HG03565 (cell line): Measurements from ENCODE around the gene POLR2M.

Experiments used
- ATAC-seq: cut with Tn5 transposase; IDR thresholded peaks from one replicate; pipeline ENCODE4 v1.9.1; 2021; ENCODE audit warnings: mild to moderate bottlenecking, moderate library complexity; ENCODE audit not compliant: unreplicated experiment

POLR2M gene

DNA sequence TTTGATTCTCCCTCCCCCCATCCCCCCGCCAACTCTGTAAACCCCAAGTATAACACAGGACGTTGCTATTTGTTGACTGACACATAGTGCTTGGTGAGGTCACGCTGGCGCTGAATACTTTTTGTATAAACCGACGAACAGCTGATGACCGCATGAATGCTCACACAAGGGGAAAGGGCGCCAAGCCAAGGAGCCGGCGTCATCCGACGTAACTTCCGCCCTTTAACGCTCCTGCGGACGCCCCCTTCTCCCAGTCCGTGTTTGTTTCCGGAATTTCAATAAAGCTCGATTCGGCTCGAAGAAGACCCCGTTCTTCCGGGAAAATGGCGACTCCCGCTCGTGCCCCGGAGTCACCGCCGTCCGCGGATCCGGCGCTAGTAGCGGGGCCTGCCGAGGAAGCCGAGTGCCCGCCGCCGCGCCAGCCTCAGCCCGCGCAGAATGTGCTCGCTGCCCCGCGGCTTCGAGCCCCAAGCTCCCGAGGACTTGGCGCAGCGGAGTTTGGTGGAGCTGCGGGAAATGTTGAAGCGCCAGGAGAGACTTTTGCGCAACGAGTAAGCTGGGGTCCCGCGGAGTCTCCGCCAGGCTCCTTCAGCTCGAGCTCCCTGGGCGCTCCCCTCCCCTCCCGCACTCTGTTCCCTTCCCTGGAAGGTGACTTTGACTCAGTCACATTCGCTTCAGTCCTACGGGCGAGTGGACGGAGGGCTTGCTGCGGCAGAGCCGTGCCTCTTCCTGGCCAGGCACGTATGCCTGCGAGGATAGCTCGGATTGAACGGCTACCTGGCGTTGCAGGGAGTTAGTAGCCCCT, at the start of gene POLR2M:
Gene POLR2M (plus strand): TSS at position 310 of the 805 bp plus-strand sequence. CDS start 129 bp downstream, at position 439.
- peak; percentile 95 for ATAC-seq

DNA sequence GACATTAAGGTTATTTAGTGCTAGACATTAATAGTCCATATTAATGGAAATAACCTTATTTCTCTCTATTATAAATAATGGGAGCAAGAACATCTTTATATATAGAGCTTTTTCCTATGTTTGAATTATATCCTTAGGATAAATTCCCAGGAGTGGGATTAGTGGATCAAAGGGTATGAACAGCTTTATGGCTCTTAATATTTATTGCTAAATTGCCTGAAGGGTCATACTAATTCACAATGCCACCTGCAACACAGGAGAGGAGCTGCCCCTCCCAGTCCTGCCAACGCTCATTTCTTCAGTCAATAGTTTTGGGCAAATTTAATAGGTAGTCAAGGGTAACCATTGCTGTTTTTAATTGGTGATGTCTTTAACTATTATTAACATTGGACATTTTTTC, 48.9 kb upstream of the POLR2M start:
- no peak for ATAC-seq

DNA sequence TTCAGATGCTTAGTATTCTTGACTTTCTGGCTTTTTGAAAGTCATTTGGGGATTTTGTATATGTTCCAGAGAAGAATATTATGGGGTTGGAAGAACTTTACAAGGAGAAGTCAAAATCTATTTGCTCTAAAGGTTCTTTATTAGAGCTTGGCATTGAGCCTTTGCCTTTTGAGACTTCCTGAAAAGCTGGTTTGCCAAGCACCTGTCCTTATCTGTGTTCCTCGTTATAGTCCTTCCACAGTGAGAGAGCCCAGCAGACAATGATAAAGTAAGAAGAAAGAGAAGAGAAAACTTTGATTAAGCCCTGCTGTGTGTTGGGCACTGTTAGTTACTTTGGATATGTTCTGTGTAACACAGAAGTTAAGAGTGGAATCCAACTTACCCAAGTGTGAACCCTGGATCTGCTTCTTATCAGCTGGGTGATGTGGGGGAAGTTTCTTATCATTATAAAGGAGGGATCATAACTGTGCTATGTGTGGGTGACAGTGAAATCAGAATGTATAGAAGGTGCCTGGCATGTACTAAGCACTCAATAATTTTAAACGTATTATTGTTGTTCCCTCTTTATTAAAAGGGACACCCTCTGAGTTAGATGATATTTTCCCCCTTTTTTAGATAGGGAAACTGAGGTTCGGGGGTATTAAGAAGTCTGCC, 44.3 kb upstream of the POLR2M start:
- ATAC-seq = no peak

DNA sequence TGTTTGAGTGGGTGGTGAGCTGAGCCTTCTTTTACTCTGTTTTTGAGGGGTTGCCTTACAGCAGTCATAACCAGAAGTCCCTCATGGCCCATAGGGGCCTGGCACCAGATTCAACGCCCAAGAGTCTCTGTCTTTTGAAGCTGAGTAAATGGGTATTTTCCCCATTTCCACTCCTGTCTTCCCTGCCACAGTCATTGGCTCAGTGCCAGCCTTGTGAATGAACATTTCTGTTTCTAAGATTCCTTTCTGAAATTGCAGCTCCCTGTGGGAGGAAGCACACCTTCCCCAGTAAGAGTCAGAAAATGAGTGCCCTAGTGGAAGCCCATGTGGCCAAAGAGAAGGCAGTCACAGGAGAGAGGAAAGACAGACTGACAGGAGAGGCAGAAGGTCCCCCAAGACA, 43.7 kb upstream of the POLR2M start:
- ATAC-seq = no peak

DNA sequence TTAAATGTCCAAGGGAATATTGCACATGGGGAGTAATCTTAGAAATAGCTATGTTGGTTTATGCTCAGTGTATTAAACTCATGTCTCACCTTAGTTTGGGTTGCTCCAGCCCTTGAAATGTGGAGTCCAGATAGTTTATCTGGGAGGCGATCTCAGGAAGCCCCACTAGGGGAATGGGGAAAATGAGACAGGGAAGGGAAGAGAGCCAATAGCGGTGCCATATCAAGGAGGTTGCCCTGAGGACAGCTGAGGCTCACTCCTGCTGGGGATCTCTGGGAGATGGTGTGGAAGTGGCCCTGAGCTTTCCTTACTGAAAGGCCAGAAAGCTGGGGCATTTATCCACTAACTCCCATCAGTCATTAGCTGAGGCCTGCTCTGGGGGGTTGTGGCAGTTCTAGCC, 43.3 kb upstream of the POLR2M start:
- ATAC-seq = no peak

DNA sequence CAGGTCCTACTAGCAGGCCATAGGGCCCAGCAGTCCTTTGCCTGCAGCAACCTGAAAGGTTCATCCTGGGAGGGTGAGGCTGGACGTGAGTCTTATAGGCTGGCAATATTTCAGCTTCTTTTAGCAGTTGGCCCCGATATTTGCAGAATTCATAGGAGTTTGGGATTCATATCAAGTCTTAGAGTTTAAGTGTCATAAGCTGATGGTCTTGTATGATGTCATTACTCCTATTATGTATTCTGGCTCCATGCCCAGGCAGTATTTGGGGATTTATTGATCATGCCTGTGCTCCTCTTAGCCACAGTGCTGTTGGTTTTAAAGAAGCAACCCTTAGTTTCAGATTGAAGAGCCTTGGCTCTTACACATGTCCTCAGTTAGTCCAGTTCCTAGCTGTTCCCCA, 41.3 kb upstream of the POLR2M start:
- ATAC-seq = no peak

DNA sequence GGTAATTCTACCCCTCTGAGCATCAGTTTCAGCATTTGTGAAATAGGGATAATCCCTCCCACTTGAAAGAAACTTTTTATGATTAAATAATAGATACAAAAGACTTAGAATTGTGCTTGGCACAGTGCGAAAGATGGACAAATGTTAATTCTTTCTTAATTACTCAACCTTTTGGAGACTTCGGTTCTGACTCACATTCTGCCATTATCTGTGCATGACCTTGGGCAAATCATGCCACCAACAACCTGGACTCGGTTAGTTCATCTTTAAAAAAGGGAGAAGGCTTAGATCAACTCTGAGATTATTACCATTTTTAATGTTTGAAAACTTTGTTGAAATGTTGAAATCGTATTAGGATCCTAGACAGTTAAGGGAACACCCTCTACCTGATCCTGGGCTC, 40.6 kb upstream of the POLR2M start:
- no peak for ATAC-seq

DNA sequence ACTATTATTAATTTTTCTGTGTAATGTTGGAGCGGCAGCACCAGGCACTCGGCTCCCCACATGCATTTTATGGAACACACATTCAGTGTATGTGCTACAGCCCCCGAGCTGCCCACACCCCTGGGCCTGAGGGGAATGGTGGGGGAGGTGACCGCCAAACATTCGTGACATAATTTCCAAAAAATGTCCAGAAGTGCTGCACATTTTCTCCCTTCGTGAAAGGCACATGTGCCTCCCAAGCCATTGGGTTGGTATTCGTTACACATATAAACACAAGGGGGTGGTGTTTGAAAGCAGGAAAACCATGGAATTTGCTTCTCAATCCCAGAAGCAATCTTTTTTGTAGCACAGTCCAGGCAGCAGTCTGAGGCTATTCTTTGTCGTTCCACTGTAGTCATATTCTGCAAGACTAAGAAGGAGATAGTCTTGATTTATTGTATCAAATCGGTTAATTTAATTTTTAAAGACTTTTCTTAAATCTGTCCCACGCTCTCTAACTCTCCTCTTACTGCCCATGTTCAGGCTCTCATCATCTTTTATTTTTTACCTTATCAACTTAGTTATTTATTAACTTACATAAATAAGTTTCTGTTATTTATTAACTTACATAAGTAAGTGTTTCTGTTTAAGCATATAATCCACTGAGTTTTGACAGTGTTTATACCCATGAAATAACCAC, 39.2 kb upstream of the POLR2M start:
- no peak for ATAC-seq

DNA sequence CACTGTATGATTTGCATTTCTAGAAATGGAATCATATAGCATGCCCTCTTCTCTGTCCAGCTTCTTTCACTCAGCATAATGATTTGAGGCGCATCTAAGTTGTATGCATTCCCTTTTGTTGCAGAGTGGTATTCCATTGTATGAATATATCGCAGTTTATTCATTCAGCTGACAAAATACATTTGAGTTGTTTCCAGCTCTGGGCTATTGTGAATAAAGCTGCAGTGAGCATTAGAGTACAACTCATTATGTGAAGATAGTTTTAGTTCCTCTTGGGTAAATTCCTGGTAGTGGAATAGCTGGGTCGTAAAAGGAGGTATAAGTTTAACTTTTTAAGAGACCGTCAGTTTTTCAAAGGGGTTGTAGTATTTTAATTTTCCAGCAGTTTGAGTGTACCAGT, 38.5 kb upstream of the POLR2M start:
- no peak for ATAC-seq

DNA sequence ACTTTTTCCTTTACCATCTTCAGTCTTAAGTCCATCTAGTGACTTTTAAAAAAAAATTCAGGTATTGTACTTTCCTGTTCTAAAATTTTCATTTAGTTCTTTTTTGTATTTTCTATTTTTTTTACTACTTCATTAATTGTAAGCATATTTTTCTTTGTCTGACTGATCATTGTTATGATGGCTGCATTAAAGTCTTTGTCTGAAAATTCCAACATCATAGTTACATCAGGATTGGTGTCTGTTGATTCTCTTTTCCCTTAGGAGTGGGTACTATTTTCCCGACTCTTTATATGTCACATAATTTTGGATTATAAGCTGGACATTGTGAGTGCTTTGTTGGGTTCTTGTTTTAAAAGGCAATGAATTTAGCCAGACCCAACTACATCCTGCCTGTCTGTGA, 34.9 kb upstream of the POLR2M start:
- ATAC-seq = no peak

DNA sequence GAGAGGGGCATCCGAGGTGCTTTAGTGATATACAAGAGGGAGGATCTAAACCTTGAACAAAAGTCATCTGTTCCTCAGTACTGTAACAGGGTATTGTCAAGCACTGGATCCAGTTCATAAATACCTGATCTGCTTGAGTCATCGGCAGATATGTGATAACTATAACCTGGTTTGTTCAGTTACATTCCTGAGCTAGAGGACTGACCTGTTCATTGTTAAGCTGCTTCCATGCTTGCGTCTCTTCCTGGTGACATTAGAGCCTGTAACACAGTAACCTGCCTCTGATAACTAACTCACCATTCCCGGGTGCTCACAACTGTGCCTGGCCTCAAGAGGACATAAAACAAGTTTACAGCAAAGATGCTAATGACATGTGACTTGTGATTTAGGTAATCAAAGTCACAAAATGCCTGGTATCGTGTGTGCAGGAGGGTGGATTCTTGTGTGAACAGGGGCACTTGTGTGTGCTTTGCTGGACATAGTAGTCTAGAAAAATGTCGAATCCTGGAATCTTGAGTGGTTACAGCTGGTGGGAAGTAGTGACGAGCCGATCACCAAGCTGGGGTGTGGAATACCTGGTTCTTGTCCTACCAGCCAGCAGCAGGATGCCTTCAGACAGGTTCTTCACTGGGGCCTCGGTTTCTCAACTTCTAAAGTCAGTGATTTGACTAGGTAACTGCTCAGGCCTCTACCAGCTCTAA, 30.9 kb upstream of the POLR2M start:
- ATAC-seq = no peak

DNA sequence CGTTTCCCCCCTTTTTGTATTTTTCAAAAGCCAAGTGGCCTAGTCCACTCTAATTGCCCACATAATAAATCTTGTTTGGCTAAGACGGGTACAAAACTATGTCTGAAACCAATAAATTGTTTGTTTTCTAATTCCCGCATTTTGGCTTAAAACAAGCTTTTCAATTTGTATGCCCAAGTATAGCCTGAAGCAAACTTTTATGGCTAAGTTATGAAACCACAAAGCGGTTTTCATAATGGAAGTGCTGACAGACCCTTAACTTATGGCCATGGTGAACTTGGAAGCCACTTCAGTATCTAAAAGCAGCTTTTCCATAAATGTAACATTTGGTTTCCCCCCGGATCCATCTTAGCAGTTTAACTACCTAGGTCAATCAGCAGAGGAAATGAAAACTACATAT, 29.9 kb upstream of the POLR2M start:
- no peak for ATAC-seq

DNA sequence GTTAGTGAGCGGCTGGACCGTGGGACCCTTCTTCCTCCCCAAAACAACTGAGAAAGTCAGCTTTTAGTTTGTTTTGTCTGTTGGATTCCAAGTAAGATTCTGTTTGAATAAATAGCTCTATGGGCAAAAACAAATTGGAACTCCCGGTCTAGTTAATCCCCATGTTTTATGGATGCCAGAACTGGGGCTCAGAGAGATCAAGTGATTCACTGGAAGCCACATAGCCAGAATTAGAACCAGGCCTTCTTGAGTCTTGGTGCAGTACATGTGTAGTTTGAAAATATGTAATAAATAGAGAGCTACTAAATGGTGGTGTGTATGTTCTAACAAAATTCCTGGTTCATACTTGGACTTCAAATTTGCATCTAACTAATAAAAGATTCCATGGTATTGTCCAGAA, 29.3 kb upstream of the POLR2M start:
- no peak for ATAC-seq

DNA sequence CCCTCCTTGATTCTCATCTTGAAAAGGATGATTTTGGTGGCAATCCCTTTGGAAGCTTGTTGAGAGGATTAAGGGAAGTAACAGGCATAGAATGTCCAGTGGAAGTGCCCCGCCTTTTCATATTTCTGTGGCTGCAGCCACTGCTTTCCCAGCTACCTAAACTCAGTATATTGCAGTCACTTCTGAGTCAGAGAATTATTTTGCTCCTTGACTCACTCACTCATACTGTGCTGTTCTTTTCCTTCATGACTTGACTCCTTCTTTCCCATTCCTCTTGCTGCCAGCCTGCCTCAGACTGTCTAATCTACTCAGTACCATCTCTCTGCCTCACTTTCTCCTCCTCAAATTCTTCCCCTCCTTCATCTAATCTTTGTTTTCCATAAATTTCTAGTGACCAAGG, 26.5 kb upstream of the POLR2M start:
- no peak for ATAC-seq

DNA sequence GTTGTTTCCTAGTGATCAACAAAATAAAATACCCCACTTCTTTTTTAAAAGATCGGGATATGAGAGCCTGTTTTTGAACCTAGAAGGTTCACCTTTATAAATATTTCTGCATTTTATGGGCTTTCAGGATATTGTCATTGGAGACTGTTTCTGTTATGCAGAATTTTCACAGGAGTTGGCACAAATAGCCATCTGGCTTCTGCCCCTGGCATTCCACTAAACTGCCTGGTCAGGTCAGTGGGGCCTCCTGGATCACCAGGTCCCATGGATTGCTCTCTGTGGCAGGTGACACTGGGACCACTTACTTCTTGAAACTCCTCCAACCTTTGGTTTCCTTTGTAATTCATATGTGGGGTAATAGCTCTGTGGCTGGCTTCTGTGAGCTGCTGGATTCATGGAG, 25.5 kb upstream of the POLR2M start:
- no peak for ATAC-seq

DNA sequence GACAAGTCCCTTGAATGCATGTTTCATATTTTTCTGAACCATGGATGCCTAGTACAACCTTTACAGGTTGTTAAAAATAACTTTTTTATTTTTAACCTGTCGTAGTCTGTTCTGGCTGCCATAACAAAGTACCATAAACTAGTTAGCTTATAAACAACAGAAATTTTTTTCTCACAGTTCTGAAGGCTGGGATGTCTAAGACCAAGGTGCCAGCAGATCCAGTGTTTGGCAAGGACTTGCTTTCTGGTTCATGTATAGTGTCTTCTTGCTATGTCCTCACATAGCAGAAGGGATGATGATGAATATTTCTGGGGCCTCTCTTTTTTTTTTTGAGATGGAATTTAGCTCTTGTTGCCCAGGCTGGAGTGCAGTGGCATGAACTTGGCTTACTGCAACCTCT, 23.0 kb upstream of the POLR2M start:
- ATAC-seq = no peak

DNA sequence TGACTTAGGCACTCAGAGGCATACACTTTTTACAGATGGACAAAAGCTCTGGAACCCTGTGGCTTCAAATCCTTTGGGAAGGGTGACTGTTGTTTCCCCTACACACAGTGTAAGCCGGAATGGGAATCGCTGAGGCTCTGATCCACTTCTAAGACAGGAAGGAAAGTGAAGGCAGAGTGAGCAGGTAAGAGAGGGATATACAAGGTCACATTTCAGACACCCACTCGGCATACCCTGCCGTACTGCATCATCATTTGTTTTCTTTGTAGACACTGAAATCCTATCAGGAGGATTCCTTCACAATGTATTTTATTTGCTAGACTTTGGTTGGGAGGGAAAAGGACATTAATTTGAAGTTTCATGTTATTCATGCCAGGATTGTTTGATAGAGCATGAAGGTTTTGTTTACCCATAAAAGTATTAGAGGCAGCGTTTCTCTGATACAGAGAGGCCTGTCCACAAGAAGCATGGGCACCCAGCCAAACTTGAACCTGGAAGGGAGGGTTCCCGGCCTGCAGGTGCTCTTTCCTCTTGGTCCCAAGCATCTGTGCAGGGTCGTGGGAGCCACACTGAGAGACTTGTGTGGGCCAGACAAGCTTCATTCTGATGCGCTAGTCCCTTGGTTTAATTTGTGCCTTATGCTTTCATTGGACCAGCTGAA, 21.9 kb upstream of the POLR2M start:
- ATAC-seq = no peak

DNA sequence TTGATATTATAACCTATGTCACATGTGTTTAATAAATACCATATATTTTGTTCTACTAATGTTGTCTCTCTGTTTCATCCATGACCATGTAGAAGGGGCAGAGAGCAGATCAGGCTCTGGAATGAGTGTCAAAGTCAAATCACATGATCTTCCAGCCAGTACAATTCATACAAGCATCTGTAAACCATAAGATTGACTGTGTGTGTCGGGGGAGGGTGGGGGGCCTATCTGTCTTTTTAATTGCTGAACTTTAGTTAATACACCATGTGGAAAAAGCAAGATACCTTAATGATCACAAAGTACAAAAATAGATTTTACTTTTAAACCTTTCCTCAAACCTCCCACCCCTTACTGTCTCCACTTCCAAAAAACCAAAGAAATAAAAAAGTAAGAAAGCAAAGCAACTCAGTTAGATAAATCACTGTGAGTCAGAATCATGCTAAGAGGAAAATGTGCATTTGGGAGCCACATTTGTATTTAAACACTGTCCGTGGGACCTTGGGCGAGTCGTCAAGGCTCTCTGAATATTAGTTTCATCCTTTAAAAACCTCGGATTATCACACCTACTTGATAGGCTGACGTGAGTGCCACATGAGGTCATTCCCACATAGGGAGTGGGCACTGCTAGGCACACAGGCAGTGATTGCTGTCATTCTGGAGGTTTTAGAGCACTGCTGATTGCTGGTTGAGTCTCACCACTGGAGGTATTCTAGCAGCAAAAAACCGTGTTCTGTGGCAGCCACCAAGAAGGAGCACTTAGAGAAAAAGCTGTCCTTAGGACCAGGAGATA, 21.0 kb upstream of the POLR2M start:
- no peak for ATAC-seq

DNA sequence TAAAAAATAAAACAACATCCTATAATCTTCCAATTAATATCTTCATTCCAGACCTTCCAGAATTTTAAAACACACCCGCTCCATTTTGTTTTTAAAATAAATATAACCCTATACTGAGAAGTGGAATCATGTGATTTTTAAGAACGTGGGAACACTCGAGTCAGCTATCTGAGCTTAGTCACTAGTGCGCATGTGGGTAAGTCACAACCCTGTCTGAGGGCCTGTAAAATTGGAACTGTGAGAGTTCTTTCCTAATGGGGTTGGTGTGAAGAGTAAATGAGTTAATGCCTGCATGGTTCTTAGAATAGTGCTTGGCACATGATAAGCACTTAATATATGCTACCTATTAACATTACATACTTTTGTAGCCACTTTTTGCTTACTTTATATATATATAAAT, 19.9 kb upstream of the POLR2M start:
- ATAC-seq = no peak

DNA sequence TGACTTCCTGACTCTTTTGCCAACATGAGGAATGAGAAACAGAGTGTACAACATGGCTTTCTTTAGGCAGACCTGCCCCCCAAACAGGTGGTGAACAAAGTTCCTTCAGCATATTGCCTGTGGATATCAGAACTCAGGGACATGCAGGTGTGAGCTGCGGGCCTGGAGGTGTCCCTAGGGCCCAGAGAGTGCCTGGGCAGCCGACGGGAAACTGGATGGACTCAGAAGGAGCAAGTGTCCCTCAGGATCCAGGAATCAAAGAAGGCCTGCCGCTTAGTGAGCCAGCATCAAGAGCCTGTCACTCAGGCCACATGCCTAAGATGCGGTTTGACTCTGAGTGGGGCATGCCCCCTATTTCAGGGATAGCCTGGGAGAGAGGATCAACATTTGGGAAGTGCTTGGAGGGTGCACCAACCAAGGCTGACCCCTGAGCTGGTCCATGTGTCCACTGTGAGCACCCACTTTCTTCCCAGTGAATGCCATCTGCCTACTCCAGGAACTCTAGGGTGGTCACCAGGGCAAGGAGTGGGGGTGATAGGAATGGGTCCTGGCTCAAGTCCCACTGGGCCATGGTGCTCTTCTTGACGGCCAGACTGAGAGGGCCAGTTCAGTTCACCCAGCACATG, 16.1 kb upstream of the POLR2M start:
- ATAC-seq = no peak
